GM21423 (cell line): Measurements from ENCODE around the gene KRTAP5-1.

Source experiments
- ATAC-seq: cut with Tn5 transposase; IDR thresholded peaks from one replicate; pipeline ENCODE4 v1.9.1; 2021; ENCODE audit warnings: mild to moderate bottlenecking, moderate library complexity; ENCODE audit not compliant: unreplicated experiment

Gene KRTAP5-1

DNA sequence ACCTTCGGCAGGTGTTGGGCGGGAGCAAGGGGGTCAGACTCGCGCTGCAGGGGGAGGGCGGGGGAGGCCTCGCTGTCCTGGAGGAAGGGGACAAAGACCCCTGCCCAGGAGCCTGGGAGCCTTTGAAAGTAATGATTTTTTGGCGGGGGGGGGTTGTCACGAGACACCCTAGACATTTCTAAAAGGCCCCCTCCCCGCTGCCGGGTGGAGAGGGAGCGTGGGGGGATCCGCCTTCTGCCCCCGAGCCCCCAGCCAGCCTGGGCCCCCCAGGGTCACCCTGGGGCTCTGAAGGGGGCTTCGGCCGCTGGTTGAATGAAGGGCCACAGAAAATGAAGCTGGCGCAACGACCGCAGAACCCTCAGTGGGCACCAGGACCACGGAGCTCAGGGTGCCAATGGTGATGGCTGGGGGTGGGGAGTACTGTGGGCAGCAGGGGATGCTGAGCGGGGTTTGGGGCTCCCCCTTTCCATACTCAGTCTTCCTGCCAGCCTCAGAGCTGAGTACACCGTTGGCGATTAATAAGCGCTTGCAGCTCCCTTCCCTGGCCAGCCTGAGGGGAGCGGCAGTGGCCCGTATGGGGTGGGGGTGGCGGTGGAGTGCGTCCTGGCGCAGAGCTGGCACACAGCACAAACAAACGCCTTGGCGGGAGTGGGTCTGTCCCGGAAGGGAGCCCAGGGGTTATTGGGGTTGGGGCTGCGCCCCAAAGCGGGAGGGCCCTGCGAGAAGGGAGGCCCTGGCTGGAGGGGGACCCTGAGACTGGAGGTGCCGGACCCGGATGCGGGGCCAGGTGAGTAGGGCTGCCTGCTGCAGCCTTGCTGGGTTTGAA, 11.8 kb downstream of the KRTAP5-1 start:
- no peak for ATAC-seq

DNA sequence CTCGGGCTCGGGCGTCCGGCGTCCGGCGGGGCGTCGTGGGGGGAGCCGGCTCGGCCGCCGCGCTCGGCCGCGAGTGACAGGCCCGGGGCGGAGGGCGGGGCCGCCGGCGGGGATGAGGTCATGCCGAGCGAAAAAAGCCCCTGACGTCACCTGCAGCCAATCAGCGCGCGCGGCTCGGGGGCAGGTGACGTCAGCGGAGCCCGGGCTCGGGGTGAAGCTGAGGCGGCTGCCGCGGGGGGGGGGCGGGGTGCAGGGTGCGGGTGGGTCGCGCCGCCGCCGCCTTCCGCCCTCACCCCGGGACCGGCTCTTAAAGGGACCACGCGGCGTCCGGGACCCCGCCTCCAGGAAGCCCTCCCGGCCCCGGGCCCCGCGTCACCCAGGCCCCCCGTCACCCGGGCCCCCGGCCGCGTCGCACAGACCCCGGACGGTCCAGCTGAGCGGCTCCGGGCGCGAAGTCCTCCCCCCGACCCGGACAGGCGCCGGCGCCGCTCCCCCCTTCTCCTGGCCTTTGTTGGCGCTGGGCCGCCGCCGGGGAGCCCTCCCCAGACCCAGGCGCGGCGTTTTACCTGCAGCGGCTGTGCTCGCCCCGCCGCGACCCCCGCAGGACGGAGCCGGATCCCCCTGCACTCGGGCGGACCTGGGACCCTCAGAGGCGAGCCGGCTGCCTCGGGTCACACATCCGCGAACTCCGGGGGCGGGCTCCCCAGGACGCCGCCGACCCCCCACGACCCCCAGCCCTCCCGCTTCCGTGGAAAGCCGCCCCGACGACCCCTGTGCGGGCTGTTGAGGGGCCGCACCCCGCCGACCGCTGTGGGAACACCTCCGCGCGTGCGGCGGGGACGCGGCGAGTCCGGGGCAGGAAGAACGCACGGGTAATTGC, 12.6 kb downstream of the KRTAP5-1 start, which contains the start of gene DUSP8:
Gene DUSP8, minus strand, starts transcription at position 75 of the 880 bp plus-strand sequence. CDS start 6,445 bp downstream, outside the sequence.
- ATAC-seq = peak; percentile 71

DNA sequence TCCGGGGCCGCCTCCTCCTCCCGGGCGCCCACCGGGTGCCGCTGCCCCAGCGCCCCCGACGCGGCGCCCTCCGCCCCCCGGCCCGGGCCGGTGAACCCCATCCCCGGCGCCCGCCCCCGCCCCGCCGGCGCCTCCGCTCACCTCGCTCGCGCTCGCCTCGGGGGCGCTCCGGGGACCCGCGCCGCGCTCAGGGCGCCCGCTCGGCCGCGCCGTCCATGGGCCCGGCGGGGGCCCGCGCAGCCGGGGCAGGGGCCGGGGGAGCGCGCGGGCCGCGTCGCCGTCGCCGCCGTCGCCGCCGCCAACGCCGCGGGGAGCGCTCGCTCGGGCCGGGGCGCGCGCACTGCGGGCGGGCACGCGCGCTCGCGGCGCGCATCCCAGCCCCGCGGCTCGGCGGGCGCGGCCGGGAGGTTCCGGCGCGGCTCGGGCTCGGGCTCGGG, 13.3 kb downstream of the KRTAP5-1 start:
- ATAC-seq = no peak

DNA sequence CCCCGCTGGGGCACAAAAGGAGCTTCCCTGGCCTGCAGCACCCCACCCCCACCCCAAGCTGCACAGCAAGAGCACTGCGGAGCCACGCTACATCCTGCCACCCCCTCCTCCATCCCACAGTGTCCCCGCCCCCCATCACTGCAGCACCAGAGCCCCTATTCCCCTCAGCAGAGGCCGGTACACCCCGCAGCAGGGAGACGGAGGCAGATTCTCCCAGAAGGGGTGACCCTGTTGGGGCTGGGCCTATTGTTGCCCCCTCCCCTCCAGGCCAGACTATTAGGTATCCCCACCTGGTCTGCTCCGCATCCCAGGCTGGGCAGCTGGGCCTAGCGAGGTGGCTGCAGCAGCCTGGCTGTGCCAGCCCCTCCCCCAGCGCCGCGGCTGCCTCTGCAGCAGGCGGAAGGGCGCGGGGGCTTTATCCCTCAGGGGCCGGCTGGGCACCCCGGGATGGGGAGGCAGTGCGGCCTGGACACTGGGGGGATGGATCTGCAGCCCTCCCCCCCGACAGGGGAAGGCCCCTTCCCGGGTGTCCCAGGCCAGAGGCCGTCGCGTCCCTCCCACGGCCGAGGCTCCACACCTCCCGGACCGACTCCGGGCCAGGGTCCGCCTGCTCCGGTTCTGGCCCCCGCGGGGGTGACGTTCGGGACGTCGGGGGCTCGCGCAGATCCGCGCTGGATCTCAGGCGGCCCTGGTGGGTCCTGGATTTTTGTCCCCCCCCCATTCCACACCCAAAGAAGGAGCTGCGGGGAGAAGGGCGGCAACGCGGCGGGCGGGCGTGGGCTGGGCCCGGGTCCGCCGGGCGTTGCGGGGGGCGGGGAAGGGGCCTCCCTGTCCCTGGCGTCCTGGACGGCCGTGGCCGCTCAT, 14.0 kb downstream of the KRTAP5-1 start:
- ATAC-seq = no peak

DNA sequence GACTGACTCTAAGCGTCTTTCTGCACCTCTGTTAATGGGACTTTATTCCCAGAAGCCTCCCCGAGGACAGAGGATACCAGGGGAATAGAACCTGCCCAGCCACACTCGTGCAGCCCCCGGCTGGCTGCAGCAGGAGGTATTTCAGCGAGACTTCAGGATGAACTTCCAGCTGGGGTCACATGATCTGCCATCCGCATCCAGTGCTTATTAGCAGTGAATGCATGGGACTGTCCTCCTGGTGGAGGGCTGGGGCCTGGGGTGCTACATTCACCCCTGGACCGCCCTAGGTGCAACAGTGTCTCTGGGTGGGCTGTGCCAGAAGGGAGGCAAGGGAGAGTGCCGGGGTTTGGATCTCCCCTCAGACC, 14.6 kb downstream of the KRTAP5-1 start:
- no peak for ATAC-seq

- no peak for ATAC-seq
These were observed 15.1 kb downstream of the KRTAP5-1 start for GRCh38 chr11:1570001-1570453.

DNA sequence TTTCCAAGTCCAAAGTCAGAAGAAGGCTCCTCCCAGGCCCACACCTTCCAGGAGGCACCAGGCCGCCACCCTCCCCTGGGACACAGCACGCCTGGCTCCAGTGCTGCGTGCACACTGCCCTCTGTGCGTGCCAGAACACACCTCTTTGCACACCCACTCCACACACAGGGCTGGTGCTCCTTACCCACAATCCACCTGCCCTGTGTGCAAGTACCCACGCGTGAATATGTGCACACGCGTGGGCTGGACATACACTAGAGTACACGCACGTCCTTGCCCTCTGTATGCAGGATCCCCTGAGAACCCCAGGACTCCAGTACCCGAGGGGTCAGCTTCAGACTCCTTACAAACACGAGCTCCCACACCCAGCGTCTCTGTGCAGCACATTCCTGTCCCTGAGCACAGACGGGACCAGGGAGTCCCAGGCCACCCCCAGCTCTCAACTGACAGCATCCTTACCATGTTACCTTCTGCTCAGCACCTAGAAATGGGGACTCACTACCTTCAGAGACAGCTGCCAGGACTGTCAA, 15.8 kb downstream of the KRTAP5-1 start:
- ATAC-seq = no peak

DNA sequence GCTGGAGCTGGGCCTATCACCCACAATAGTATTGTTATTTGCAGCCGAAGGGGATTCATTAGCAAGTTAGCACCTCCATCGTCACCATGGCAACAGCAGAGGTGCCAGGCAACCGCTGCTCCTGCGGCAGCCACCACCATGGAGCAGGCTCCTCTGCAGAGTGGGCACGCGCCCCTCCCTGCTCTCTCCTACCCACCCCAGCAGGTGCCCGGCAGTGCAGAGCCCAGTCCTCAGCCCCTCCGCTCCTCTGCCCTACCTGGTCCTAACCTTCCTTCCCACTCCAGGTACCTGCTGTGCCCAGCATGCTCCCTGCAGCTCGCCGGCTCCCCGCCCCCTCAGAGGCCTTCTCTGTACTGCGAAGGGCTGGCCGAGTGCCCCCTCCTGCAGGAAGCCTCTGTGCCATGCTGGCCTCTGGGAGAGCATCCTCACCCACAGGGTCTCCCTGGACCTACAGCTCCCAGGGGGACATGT, 16.6 kb downstream of the KRTAP5-1 start:
- ATAC-seq = no peak

DNA sequence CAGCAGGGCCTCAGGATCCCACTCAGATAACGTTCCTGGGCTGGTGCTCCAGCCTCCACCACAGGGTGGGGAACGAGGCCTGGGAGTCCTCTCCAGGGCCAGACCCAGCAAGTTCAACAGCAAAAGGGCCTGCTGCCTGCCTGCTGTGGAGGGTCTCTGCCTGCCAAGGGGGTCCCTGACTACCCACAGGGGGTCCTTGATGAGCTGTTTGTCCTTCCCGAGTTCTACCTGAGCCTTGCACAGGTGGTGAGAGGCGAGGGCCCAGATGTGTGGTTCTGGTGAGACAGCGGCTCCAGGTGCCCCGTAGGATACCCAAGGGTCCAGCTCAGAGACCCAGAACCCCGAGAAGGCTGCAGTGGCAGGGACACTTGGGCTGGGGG, 17.4 kb downstream of the KRTAP5-1 start:
- no peak for ATAC-seq

DNA sequence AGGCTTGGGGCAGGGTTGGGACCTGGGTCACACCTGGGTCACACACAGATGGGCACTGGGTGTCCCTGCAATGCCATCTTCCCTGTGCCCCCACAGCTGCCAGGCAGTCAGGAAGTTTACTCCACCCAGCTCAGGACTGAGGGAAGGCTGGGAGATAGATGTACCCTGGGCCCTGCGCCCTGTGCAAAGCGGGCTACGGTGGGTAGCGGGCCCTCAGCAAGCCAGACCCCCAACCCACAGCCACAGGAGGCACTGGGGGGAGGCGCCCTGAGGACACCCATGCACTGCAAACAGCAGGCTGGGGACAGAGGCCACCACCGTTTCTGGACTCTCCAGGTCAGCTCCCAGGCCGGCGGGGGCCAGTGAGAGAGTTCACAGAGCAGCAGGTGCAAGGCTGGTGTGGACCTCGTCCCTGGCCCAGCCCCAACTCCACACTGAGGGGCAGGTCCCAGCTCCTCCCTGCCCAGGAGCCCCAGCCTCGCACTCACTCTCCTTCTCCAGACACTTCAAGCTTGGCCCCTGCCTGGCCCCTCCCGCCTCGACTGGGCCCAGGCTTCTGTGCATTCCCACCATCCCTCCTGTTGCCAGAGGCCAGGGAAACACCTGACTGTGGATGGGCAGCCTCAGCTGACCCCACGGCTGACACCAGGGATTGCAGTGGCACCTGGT, 17.9 kb downstream of the KRTAP5-1 start:
- no peak for ATAC-seq

GRCh38 chr11:1566381-1567051, 18.6 kb downstream of the KRTAP5-1 start:
- ATAC-seq = no peak

DNA sequence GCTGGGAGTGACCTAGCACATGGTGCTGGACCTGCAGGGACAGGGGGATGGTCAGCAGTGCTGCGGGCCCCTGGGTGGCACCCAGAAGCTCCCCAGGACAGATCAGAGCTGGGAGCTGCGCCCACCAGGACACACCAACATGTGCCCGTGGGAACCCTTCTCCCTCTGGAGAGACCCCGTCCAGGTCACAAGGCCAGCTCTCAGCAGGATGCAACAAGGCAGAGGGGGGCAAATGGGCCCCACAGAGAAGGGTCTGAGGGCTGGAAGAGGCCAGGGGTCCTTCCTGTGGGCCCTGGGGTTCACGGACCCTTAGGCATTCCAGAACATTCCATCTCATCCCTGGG, 19.2 kb downstream of the KRTAP5-1 start:
- ATAC-seq = no peak

DNA sequence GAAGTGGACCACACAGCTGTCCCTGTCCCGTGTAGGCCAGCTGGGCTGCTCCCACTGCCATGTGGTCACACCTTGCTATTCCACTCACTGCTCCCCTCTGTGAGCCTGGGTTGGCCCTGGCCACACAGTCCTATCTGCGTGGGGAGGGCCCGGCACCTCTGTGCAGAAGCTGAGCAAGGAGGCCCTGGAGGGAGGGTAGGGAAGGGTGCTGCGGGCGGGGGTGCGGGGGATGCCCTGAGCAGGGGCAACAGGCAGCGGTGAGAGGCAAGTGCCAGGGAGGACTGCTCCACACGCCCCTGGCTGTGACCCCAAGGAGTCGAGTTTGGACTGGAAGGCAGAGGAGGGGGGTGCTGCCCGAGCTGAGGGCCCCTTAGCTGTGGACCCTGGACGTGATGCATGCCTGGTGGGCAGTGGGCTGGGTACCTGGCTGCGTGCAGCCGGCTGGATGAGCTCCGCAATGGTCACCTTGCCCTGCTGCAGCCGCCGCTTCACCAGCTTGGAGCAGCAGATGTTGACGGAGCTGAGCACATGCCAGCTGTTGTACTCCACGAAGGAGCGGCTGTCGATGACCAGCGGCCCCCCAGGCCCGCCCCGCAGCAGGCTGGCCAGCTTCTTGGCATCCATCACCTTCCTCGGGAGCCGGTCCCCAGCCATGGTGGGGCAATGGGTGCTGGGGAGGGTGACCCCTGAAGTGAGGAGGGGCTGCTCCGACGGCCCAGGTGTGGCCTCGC, 19.7 kb downstream of the KRTAP5-1 start:
- ATAC-seq = no peak

GRCh38 chr11:1564535-1565172, 20.4 kb downstream of the KRTAP5-1 start:
- ATAC-seq = no peak

DNA sequence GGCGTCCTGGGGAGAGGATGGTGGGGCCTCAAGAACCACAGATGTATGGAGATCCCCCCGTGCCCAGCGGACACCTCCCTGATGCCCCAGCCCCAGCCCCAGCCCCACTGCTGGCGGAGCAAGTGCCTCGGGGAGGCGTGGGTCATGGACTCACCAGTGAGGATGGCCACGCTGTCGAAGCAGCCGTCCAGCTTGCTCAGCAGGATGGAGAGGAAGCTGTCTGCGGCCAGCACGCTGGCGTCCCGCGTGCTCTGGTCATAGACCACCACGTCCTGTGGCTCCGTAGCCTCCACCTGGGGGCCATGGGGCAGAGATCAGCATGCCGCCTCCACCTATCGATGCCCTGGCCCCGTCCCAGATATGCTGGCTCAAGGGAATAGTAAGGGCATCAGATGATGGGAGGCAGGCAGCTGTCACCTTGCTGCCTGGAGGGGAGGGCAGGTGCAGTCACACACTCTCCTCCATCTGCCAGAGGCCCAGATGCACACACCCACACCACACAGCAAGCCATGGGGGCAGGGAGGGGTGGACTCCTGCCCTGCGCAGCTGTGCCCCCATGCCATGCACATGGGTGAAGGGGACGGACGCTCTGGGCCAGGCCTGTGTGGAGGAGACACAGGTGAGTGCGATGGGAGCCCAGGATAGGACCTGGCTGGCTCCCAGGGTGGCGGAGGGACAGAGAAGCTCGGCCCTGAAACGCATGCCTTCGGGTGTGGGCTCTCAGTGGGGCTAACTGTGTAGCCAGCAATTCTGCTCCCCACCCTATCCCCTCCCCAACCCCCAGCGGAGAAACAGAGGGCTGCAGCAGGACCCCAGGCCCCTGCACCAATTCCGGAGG, 21.2 kb downstream of the KRTAP5-1 start:
- ATAC-seq = no peak

DNA sequence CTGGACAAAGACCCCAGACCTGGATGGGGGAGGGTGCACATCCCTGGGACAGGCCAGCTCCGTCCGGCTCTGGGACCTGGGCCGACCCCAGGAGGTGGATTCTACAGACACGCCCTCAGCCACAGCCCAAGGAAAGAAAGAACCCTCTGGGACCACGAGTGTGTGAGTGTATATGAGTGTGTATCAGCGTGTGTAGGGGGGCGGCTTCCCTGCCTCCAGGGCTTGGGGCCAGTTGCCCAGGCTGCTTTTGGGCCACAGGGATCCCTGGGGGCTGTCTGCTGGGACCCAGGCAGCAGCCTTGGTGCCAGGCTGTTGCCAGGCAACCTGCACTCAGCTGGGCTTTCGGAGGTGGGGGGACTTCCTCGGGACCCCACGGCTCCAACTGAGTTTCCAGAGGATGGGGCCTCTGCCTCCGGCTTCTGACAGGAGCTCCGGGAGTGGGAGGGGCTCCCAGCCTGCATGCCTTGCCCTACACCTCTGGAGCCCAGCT, 21.9 kb downstream of the KRTAP5-1 start:
- ATAC-seq = no peak

- ATAC-seq = no peak
These were observed 22.5 kb downstream of the KRTAP5-1 start for GRCh38 chr11:1562469-1563148.
